Upper lobe of left lung (tissue), 6 donors: Measurements from ENCODE around the gene CNOT11. TPM values are rescaled to one million over a fixed set of nuclear protein-coding genes. Genes with fewer than 3 reads are reported as not detected.

Experiments used
- ATAC-seq, 2 donors: fragments of 200-7000 bp; cut with Tn5 transposase; one replicate each; pipeline ENCODE4 v1.9.1; 2022; ENCODE audit warnings: mild to moderate bottlenecking in 2 of 2, moderate library complexity in 2 of 2; ENCODE audit not compliant: low FRiP score in 2 of 2
- DNase-seq, 2 donors: peaks; one replicate each; pipeline ENCODE4 v3.0.0-alpha.2; 2019 to 2020
- H3K27ac ChIP-seq, 4 donors: fragments of 200-600 bp; sonication (generic); one replicate each; pipeline ENCODE4 v1.5.1; 2016 to 2019
- H3K27me3 ChIP-seq, 4 donors: fragments of 200-600 bp; sonication (generic); one replicate each; pipeline ENCODE4 v1.5.1; 2017 to 2019
- H3K36me3 ChIP-seq, 4 donors: fragments of 200-600 bp; sonication (generic); one replicate each; pipeline ENCODE4 v1.5.1; 2016 to 2019
- H3K4me1 ChIP-seq, 4 donors: fragments of 200-600 bp; sonication (generic); one replicate each; pipeline ENCODE4 v1.5.1; 2018 to 2019
- H3K4me3 ChIP-seq, 4 donors: fragments of 200-600 bp; sonication (generic); one replicate each; pipeline ENCODE4 v1.5.1; 2017 to 2019; ENCODE audit warnings: mild to moderate bottlenecking in 2 of 4, moderate library complexity in 1 of 4
- H3K9me3 ChIP-seq, 4 donors: fragments of 200-600 bp; sonication (generic); one replicate each; pipeline ENCODE4 v1.5.1; 2018 to 2019
- CTCF ChIP-seq, 6 experiments: fragments of 450-650 bp in 4 of 6; fragments of 200-600 bp in 2 of 6; sonication (generic) in 2 of 6; IDR thresholded peaks; one replicate each; pipeline ENCODE4 v1.5.1; 2016 to 2019; ENCODE audit warnings: antibody characterized with exemption in 6 of 6
- EP300 ChIP-seq, 4 donors: sonication (generic); formaldehyde crosslinking; IDR thresholded peaks; one replicate each; pipeline ENCODE4 v1.5.1; 2017; ENCODE audit warnings: antibody characterized with exemption in 4 of 4, control low read depth in 2 of 4
- POLR2A ChIP-seq, 4 donors: fragments of 450-650 bp; IDR thresholded peaks; one replicate each; pipeline ENCODE4 v1.5.1; 2016 to 2017; ENCODE audit warnings: antibody characterized with exemption in 4 of 4, mild to moderate bottlenecking in 2 of 4
- POLR2AphosphoS5 ChIP-seq, 2 donors: sonication (generic); formaldehyde crosslinking; IDR thresholded peaks; one replicate each; pipeline ENCODE4 v1.5.1; 2017; ENCODE audit warnings: antibody characterized with exemption in 2 of 2
- WGBS, 2 donors: methylation state at CpG; one replicate each; pipeline ENCODE4 v1.1.5; 2017 to 2018; 5-methylcytosine and 5-hydroxymethylcytosine counted together
- total RNA-seq, 6 donors: library from RNA; depleted of rRNA in 4 of 6; stranded (reverse); fragments of >200 nt in 4 of 6; gene quantifications; one replicate each; pipeline versions ENCODE4 v1.1.0 to v1.2.1, GENCODE V29; 2016 to 2021
- donor health status: DM: no; HTN: no; CAD: no; lungs with moderate emphysema.
- donor health status: DM: no; HTN: yes; CAD: no; lungs with severe emphysema.

Gene CNOT11
- total RNA-seq, 6 donors from 2014 or later = 15.9 to 49.1 (median 30.4) TPM

DNA sequence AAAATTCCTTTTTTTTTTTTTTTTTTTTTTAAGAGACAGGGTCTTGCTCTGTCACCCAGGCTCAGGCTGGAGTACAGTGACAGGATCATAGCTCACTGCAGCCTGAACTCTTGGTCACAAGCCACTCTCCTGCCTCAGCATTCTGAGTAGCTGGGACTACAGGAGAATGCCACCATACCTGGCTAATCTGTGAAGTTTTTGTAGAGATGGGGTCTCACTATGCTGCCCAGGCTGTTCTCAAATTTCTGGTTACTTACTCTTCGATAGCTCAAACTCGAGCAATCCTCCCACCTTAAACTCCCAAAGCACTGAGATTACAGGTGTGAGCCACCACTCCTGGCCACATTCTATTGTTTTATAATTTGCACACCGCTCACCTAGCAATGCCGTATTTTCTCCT is 28.8 kb downstream of the CNOT11 start:
- Histone ChIP-seq H3K36me3 (peaks cover 19 to 88% (median 49%) of the 10 kb centered on the region in 4 donors), H3K27ac (no peak overlapping the region), H3K9me3 (no peaks in the 10 kb centered on the region), H3K4me1 (peaks cover 0 to 11% (median 5%) of the 10 kb centered on the region in 4 donors), H3K27me3 (no peaks in the 10 kb centered on the region), H3K4me3 (no peak overlapping the region)
- TF ChIP-seq POLR2A (IDR thresholded peaks at IDR 0.05) (no peak), POLR2AphosphoS5 (IDR thresholded peaks at IDR 0.05) (no peak), EP300 (IDR thresholded peaks at IDR 0.05) (no peak), CTCF (IDR thresholded peaks at IDR 0.05) (no peak)
- 97 to 100% methylated on average over 4 of the region's 4 CpGs for WGBS, 2 donors
- ATAC-seq (no peak), DNase-seq (no peak)

DNA sequence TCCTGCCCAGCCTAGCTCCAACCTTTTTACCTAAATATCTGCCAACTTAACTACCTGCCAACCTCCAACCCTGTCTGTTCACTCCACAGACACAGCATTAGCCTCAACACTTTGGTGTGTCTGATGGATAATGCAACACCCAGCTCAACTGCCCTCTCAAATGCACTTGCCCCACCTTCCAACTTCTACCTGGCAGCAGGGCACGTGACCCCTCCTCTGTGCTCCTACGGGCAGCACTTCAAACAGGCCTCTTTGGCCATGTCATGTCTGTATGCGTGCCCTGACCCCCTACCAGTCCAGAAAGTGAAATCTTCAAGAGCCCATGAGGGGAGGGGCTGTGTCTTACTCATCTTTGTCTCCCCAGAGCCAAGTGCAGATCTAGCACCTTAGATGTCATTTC is 30.3 kb downstream of the CNOT11 start:
- no peaks in the 10 kb centered on the region for H3K9me3 ChIP-seq
- no peak overlapping the region for H3K27ac ChIP-seq
- WGBS, 2 donors = 84 to 89% methylated on average over 3 of the region's 3 CpGs
- peaks cover 24 to 94% (median 63%) of the 10 kb centered on the region in 4 donors for H3K36me3 ChIP-seq
- no peaks in the 10 kb centered on the region for H3K27me3 ChIP-seq
- H3K4me3 ChIP-seq = no peak overlapping the region
- TF ChIP-seq POLR2AphosphoS5 (IDR thresholded peaks at IDR 0.05) (no peak), CTCF (IDR thresholded peaks at IDR 0.05) (no peak), POLR2A (IDR thresholded peaks at IDR 0.05) (no peak), EP300 (IDR thresholded peaks at IDR 0.05) (no peak)
- H3K4me1 ChIP-seq = peaks cover 0 to 7% (median 0%) of the 10 kb centered on the region in 4 donors
- DNase-seq = no peak
- no peak for ATAC-seq

GRCh38 chr2:101286684-101287083 is 34.0 kb downstream of the CNOT11 start:
- Histone ChIP-seq H3K27me3 (no peaks in the 10 kb centered on the region), H3K4me1 (no peaks in the 10 kb centered on the region), H3K27ac (no peak overlapping the region), H3K9me3 (no peaks in the 10 kb centered on the region), H3K36me3 (peaks cover 23 to 97% (median 60%) of the 10 kb centered on the region in 4 donors), H3K4me3 (no peak overlapping the region)
- ATAC-seq (no peak), DNase-seq (no peak)
- TF ChIP-seq CTCF (IDR thresholded peaks at IDR 0.05) (no peak), EP300 (IDR thresholded peaks at IDR 0.05) (no peak), POLR2A (IDR thresholded peaks at IDR 0.05) (no peak), POLR2AphosphoS5 (IDR thresholded peaks at IDR 0.05) (no peak)
- WGBS, 2 donors = 97 to 98% methylated on average over 6 of the region's 6 CpGs

DNA sequence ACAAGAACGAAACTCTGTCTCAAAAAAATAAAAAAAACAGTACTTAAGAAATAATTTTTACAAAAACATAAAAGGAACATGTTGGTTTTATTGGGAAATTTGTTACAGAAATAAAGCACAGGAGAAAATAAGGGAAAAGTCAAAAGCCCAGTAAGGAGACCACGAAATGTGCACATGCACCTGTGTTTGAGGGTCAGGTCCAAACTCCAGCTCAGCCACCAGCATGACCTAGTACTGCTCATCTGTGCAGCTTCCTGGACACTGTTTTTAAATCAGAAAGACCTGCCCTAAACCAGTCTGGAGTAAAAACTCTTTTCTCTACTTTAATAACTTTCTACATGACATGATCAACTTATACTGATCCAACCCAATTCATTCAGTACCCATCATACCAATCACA is 34.6 kb downstream of the CNOT11 start:
- DNase-seq (no peak), ATAC-seq (no peak)
- Histone ChIP-seq H3K4me3 (no peak overlapping the region), H3K36me3 (peaks cover 20 to 97% (median 56%) of the 10 kb centered on the region in 4 donors), H3K9me3 (no peaks in the 10 kb centered on the region), H3K27ac (no peak overlapping the region), H3K27me3 (no peaks in the 10 kb centered on the region), H3K4me1 (no peaks in the 10 kb centered on the region)
- 95 to 97% methylated on average over 2 of the region's 2 CpGs for WGBS, 2 donors
- no peak for TF ChIP-seq POLR2A (IDR thresholded peaks at IDR 0.05)
- TF ChIP-seq CTCF (IDR thresholded peaks at IDR 0.05) = no peak
- no peak for TF ChIP-seq POLR2AphosphoS5 (IDR thresholded peaks at IDR 0.05)
- no peak for TF ChIP-seq EP300 (IDR thresholded peaks at IDR 0.05)

- Histone ChIP-seq H3K27me3 (no peaks in the 10 kb centered on the region), H3K36me3 (peaks cover 16 to 94% (median 43%) of the 10 kb centered on the region in 4 donors), H3K4me3 (no peak overlapping the region), H3K9me3 (no peaks in the 10 kb centered on the region), H3K4me1 (peaks cover 0 to 13% (median 2%) of the 10 kb centered on the region in 4 donors), H3K27ac (no peak overlapping the region)
- no peak for DNase-seq
- no peak for ATAC-seq
- TF ChIP-seq CTCF (IDR thresholded peaks at IDR 0.05) (no peak), POLR2AphosphoS5 (IDR thresholded peaks at IDR 0.05) (no peak), POLR2A (IDR thresholded peaks at IDR 0.05) (no peak), EP300 (IDR thresholded peaks at IDR 0.05) (no peak)
Measured at GRCh38 chr2:101290711-101291110, 38.0 kb downstream of the CNOT11 start.
